Testis (tissue), 2 donors: ENCODE measurements around the gene FXN.

Experiments used
- POLR2A ChIP-seq: fragments of 450-650 bp; IDR thresholded peaks from one replicate; pipeline ENCODE4 v1.6.1; 2017; ENCODE audit warnings: antibody characterized with exemption, mild to moderate bottlenecking, moderate library complexity
- TF ChIP-seq, protein P1 (sequence below), 3 experiments: fragments of 450-650 bp in 2 of 3; fragments of 200-600 bp in 1 of 3; sonication (generic) in 1 of 3; IDR thresholded peaks; one replicate each; pipeline ENCODE4 v1.5.1; 2016 to 2019; ENCODE audit warnings: antibody characterized with exemption in 3 of 3, mild to moderate bottlenecking in 2 of 3, moderate library complexity in 1 of 3

DNA sequence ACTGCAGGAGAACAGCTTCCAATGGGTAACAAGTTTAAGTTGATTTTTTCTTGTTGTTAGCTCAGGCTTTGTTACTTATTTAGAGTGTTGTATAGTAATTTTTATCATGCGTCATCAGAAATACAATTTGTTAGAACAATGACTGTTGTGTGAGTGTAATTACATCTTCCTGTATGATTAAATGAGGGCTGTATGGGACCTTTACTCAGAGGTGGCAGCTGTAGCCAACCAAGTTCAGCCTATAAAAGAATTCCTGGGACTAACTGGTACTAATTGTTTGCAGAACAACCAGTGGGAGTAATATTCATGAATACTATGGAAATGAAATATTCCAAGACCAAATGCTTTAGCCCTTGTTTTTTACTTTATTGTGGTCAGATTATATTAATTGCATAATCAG, 107.7 kb downstream of the FXN start:
- TF ChIP-seq, protein P1, sequence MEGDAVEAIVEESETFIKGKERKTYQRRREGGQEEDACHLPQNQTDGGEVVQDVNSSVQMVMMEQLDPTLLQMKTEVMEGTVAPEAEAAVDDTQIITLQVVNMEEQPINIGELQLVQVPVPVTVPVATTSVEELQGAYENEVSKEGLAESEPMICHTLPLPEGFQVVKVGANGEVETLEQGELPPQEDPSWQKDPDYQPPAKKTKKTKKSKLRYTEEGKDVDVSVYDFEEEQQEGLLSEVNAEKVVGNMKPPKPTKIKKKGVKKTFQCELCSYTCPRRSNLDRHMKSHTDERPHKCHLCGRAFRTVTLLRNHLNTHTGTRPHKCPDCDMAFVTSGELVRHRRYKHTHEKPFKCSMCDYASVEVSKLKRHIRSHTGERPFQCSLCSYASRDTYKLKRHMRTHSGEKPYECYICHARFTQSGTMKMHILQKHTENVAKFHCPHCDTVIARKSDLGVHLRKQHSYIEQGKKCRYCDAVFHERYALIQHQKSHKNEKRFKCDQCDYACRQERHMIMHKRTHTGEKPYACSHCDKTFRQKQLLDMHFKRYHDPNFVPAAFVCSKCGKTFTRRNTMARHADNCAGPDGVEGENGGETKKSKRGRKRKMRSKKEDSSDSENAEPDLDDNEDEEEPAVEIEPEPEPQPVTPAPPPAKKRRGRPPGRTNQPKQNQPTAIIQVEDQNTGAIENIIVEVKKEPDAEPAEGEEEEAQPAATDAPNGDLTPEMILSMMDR (IDR thresholded peaks at IDR 0.05): no peak
- TF ChIP-seq POLR2A: no peak
